Spleen (tissue), 7 donors: Measurements from ENCODE around the gene ZDHHC11B.

ENCODE experiments used
- CTCF ChIP-seq, 11 experiments: fragments of 200-600 bp in 7 of 11; fragments of 450-650 bp in 4 of 11; sonication (generic) in 4 of 11; IDR thresholded peaks in 8 of 11; conservative IDR thresholded peaks in 3 of 11; 1 replicate in 7 of 11; 2 replicates in 4 of 11; pipeline versions ENCODE4 v1.4.0 to v1.8.0; 2016 to 2021; ENCODE audit warnings: antibody characterized with exemption in 11 of 11, inconsistent platforms in 4 of 11, mild to moderate bottlenecking in 1 of 11
- POLR2A ChIP-seq, 3 donors: fragments of 450-650 bp; IDR thresholded peaks; one replicate each; pipeline ENCODE4 v1.5.1; 2017; ENCODE audit warnings: antibody characterized with exemption in 3 of 3, mild to moderate bottlenecking in 1 of 3
- POLR2AphosphoS5 ChIP-seq, 3 donors: sonication (generic); formaldehyde crosslinking; IDR thresholded peaks; one replicate each; pipeline ENCODE4 v1.5.1; 2017; ENCODE audit warnings: antibody characterized with exemption in 3 of 3
- donor health status: DM: no; HTN: no; CAD: no; lungs with moderate emphysema.
- donor health status: DM: no; HTN: no; CAD: no.
- donor health status: DM: no; HTN: no; CAD: no.

GRCh38 chr5:749101-749670 lies 35.3 kb downstream of the ZDHHC11B start:
- TF ChIP-seq POLR2A (IDR thresholded peaks at IDR 0.05) (no peak), CTCF (IDR thresholded peaks at IDR 0.05 in 8 of 11, conservative IDR thresholded peaks at IDR 0.05 in 3 of 11) (no peak), POLR2AphosphoS5 (IDR thresholded peaks at IDR 0.05) (no peak)
